ENCODE data around the gene SRM.

DNA sequence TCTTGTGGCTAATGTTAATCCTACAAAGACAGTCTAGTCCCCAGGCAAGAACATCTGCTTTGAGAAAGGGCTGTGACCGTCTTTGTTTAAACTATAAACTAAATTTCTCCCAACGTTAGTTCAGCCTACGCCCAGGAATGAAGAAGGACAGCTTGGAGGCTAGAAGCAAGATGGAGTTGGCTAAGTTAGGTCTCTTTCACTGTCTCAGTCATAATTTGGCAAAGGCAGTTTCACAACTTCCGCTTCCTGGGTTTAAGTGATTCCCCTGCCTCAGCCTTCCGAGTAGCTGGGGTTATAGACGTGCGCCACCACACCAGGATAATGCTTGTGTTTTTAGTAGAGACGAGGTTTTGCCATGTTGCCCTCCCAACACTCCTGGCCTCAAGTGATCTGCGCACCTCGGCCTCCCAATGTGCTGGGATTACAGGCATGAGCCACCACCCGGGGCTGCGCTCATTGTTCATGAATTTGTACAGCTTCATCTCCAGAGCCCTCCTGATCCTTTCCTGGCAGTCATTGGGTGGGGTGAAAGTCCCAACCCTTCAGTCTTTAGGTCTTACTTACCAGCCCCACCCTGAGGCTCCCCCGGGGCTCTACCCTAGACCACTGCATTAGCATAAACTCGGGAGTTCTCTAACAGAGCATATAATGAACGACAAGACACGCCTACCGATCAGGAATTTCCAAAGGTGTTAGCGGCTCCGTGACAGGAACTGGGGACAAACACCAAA, 7.9 kb downstream of the SRM start:
- TF ChIP-seq, protein P1, sequence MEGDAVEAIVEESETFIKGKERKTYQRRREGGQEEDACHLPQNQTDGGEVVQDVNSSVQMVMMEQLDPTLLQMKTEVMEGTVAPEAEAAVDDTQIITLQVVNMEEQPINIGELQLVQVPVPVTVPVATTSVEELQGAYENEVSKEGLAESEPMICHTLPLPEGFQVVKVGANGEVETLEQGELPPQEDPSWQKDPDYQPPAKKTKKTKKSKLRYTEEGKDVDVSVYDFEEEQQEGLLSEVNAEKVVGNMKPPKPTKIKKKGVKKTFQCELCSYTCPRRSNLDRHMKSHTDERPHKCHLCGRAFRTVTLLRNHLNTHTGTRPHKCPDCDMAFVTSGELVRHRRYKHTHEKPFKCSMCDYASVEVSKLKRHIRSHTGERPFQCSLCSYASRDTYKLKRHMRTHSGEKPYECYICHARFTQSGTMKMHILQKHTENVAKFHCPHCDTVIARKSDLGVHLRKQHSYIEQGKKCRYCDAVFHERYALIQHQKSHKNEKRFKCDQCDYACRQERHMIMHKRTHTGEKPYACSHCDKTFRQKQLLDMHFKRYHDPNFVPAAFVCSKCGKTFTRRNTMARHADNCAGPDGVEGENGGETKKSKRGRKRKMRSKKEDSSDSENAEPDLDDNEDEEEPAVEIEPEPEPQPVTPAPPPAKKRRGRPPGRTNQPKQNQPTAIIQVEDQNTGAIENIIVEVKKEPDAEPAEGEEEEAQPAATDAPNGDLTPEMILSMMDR (IDR thresholded peaks at IDR 0.05), result no peak
- no peak for TF ChIP-seq EZH2 (IDR thresholded peaks at IDR 0.05; ENCODE audit: borderline replicate concordance, insufficient read depth, low read depth, low read length, poor library complexity, severe bottlenecking)
